HepG2 (cell line): Measurements from ENCODE around the gene HSPA1L. TPM values are rescaled to one million over a fixed set of nuclear protein-coding genes. Genes with fewer than 3 reads are reported as not detected.

Experiments
- DNMT3B ChIP-seq: conservative IDR thresholded peaks from 2 replicates; pipeline ENCODE4 v1.6.1; 2016; ENCODE audit warnings: missing biosample characterization, control low read depth
- MXD3 ChIP-seq: IDR thresholded peaks from 2 replicates; pipeline ENCODE4 v1.6.1; 2016; ENCODE audit warnings: mild to moderate bottlenecking, missing biosample characterization, missing genetic modification reagents
- RXRB ChIP-seq: IDR thresholded peaks from 2 replicates; pipeline ENCODE4 v1.6.1; 2016; ENCODE audit warnings: borderline replicate concordance, missing genetic modification reagents, missing compliant biosample characterization
- TOPORS ChIP-seq: sonication (generic); formaldehyde crosslinking; IDR thresholded peaks from 2 replicates; pipeline ENCODE4 v1.8.0; 2023; ENCODE audit warnings: mild to moderate bottlenecking, missing genetic modification reagents
- TRIM22 ChIP-seq: fragments of 450-650 bp; IDR thresholded peaks from 2 replicates; pipeline ENCODE4 v1.6.1; 2017
- ZBED4 ChIP-seq: sonication (generic); formaldehyde crosslinking; IDR thresholded peaks from 2 replicates; pipeline ENCODE4 v1.4.0; 2020; ENCODE audit warnings: missing genetic modification reagents, borderline replicate concordance
- ZBTB40 ChIP-seq, 2 experiments: fragments of 450-650 bp in 1 of 2; sonication (generic) in 1 of 2; formaldehyde crosslinking in 1 of 2; IDR thresholded peaks; 2 replicates each; pipeline versions ENCODE4 v1.6.1 to v1.8.0; 2016 to 2022; ENCODE audit warnings: antibody characterized with exemption in 1 of 2, mild to moderate bottlenecking in 1 of 2, missing genetic modification reagents in 1 of 2
- ZNF562 ChIP-seq: sonication (generic); formaldehyde crosslinking; IDR thresholded peaks from 2 replicates; pipeline ENCODE4 v1.8.0; 2022; ENCODE audit warnings: missing genetic modification reagents, borderline replicate concordance
- ZNF644 ChIP-seq: IDR thresholded peaks from 2 replicates; pipeline ENCODE4 v1.6.1; 2016; ENCODE audit warnings: low read depth
- ZNF776 ChIP-seq: sonication (generic); formaldehyde crosslinking; IDR thresholded peaks from 2 replicates; pipeline ENCODE4 v1.4.0; 2020; ENCODE audit warnings: mild to moderate bottlenecking, missing genetic modification reagents
- polyA plus RNA-seq, 8 experiments: library from polyadenylated mRNA; depleted of rRNA in 3 of 8; stranded (reverse) in 7 of 8; unstranded in 1 of 8; fragments of >200 nt; fragmentation: Illumina TruSeq in 4 of 8; extraction: Trizol in 4 of 8; gene quantifications; 2 replicates each; pipeline versions ENCODE4 v1.2.1 to v1.2.3, GENCODE V29; 2011 to 2016; ENCODE audit warnings: low read depth in 4 of 8, missing spikeins in 1 of 8, mixed read lengths in 1 of 8; ENCODE audit not compliant: insufficient read depth in 1 of 8
- total RNA-seq, 5 experiments: library from RNA; depleted of rRNA; stranded (reverse); fragments of >200 nt; fragmentation: Illumina TruSeq; extraction: Trizol; gene quantifications; 2 replicates each; pipeline ENCODE4 v1.2.3, GENCODE V29; 2016; ENCODE audit warnings: low read depth in 1 of 5

The HSPA1L gene
- total and polyA plus RNA-seq, 2 of the 13 experiments (the other 11 are each of a cell fraction or from before 2014, with no cell fraction given) = 0.55 to 1.0 TPM

GRCh38 chr6:31861919-31862343 lies 46.8 kb upstream of the HSPA1L start (continued):
- TF ChIP-seq ZBTB40 (IDR thresholded peaks at IDR 0.05) (no peak), ZBTB40 (CRISPR knock-in tag; IDR thresholded peaks at IDR 0.05) (peak; percentile 4; the same call in 1 of the 2 replicates), ZBED4 (CRISPR knock-in tag) (no peak), ZNF776 (no peak), ZNF644 (CRISPR knock-in tag) (no peak), RXRB (no peak), TRIM22 (no peak), DNMT3B (no peak), ZNF562 (CRISPR knock-in tag) (no peak), MXD3 (CRISPR knock-in tag) (no peak), TOPORS (CRISPR knock-in tag) (no peak)
